Fibroblast of peridontal ligament (primary cell): ENCODE data around the gene AOAH.
"Not testable (repeated sequence)": the region's sequence is repeated elsewhere in the genome, so short reads cannot be mapped to it uniquely, and the experiment has no call there.

Experiments used
- DNase-seq: peaks from one replicate; pipeline ENCODE4 v3.0.0-alpha.2; 2010; ENCODE audit errors: extremely low read depth

AOAH gene

GRCh38 chr7:36512616-36513015 lies 211.7 kb downstream of the AOAH start:
- DNase-seq: no peak

GRCh38 chr7:36509962-36510361 lies 214.3 kb downstream of the AOAH start:
- no peak for DNase-seq

- no peak for DNase-seq
Observed at GRCh38 chr7:36507475-36508440, 216.5 kb downstream of the AOAH start.

GRCh38 chr7:36506820-36507219 lies 217.5 kb downstream of the AOAH start:
- DNase-seq: no peak

GRCh38 chr7:36506130-36506798 lies 218.0 kb downstream of the AOAH start:
- DNase-seq: no peak

- not testable (repeated sequence) for DNase-seq
Observed at GRCh38 chr7:36504617-36505016, 219.7 kb downstream of the AOAH start.

- DNase-seq: not testable (repeated sequence)
Observed at GRCh38 chr7:36504216-36504615, 220.1 kb downstream of the AOAH start.

GRCh38 chr7:36497775-36498174 lies 226.5 kb downstream of the AOAH start:
- no peak for DNase-seq

GRCh38 chr7:36497176-36497575 lies 227.1 kb downstream of the AOAH start:
- DNase-seq: not testable (repeated sequence)

GRCh38 chr7:36496576-36496975 lies 227.7 kb downstream of the AOAH start:
- DNase-seq: no peak

- no peak for DNase-seq
Observed at GRCh38 chr7:36491317-36491716, 233.0 kb downstream of the AOAH start.

- no peak for DNase-seq
Observed at GRCh38 chr7:36490419-36490830, 233.9 kb downstream of the AOAH start.

- not testable (repeated sequence) for DNase-seq
Observed at GRCh38 chr7:36488672-36489071, 235.6 kb downstream of the AOAH start.

- peak; percentile 78 for DNase-seq
Observed at GRCh38 chr7:36487756-36488336, 236.4 kb downstream of the AOAH start.

GRCh38 chr7:36486336-36486735 lies 238.0 kb downstream of the AOAH start:
- DNase-seq: no peak

GRCh38 chr7:36484265-36484664 lies 240.0 kb downstream of the AOAH start:
- no peak for DNase-seq

GRCh38 chr7:36483853-36484252 lies 240.4 kb downstream of the AOAH start:
- not testable (repeated sequence) for DNase-seq

GRCh38 chr7:36478745-36479144 lies 245.5 kb downstream of the AOAH start:
- DNase-seq: no peak

GRCh38 chr7:36475381-36475780 lies 248.9 kb downstream of the AOAH start:
- DNase-seq: no peak

GRCh38 chr7:36475011-36475342 lies 249.3 kb downstream of the AOAH start:
- no peak for DNase-seq

GRCh38 chr7:36474283-36475010 lies 249.8 kb downstream of the AOAH start:
- no peak for DNase-seq
